HepG2 (cell line): ENCODE data around the gene ANKHD1. TPM values are rescaled to one million over a fixed set of nuclear protein-coding genes. Genes with fewer than 3 reads are reported as not detected.

Experiments used
- ATAC-seq: fragments of 200-7000 bp; cut with Tn5 transposase; 3 replicates; pipeline ENCODE4 v1.9.1; 2020; ENCODE audit warnings: mild to moderate bottlenecking, moderate library complexity
- BruUV-seq: library from RNA; stranded (reverse); fragments of 400-500 nt; replicated peaks from 2 replicates; lab custom pipeline; 2021; lab: Mats Ljungman, UMichigan
- CTCF ChIA-PET: fragments of 300-600 bp; formaldehyde crosslinking; extraction: SDS; loops from one replicate; lab custom pipeline; 2021; ENCODE audit warnings: low total read pairs, inconsistent platforms, low intra/inter-chr PET ratio; lab: Yijun Ruan, JAX
- POLR2A ChIA-PET: fragments of 350-600 bp; sonication (Branson Sonifier 250); formaldehyde crosslinking; loops from one replicate; lab custom pipeline; 2020; ENCODE audit warnings: antibody characterized with exemption, inconsistent platforms; lab: Yijun Ruan, JAX
- DNase-seq: peaks from one replicate; pipeline ENCODE4 v3.0.0-alpha.2; 2015; ENCODE audit warnings: low spot score
- FAIRE-seq: peaks from 3 replicates; lab custom pipeline; 2011; peaks lifted over from hg19 to GRCh38; lab: Jason Lieb, UNC
- H2AFZ ChIP-seq: one replicate; pipeline ENCODE4 v1.6.1; 2011; ENCODE audit warnings: low read length, inconsistent platforms
- H3K27ac ChIP-seq: fragments of 300-600 bp; 3 replicates; pipeline ENCODE4 v1.8.0; 2011; ENCODE audit warnings: mixed run types, mild to moderate bottlenecking, mixed read lengths, low read length, inconsistent platforms; ENCODE audit not compliant: insufficient read depth; ENCODE audit errors: extremely low read length
- H3K27me3 ChIP-seq, 2 experiments: fragments of 200-600 bp in 1 of 2; 2 replicates in 1 of 2; 3 replicates in 1 of 2; pipeline versions ENCODE4 v1.6.0 to v1.8.0; 2011; ENCODE audit warnings: low read length in 2 of 2, mild to moderate bottlenecking in 2 of 2, moderate library complexity in 2 of 2, inconsistent platforms in 1 of 2; ENCODE audit not compliant: insufficient read depth in 2 of 2, control insufficient read depth in 1 of 2
- H3K36me3 ChIP-seq, 2 experiments: fragments of 200-600 bp in 1 of 2; replicated peaks in 1 of 2; 2 replicates in 1 of 2; 3 replicates in 1 of 2; pipeline versions ENCODE4 v1.5.1 to v1.8.0; 2011; ENCODE audit warnings: low read length in 2 of 2, inconsistent platforms in 1 of 2; ENCODE audit not compliant: insufficient read depth in 2 of 2, control insufficient read depth in 1 of 2
- H3K4me1 ChIP-seq: 2 replicates; pipeline ENCODE4 v1.5.1; 2012; ENCODE audit warnings: low read length, inconsistent platforms; ENCODE audit not compliant: insufficient read depth
- H3K4me2 ChIP-seq: 2 replicates; pipeline ENCODE4 v1.6.0; 2011; ENCODE audit warnings: low read depth, low read length, inconsistent platforms
- H3K4me3 ChIP-seq, 3 experiments: fragments of 200-600 bp in 1 of 3; sonication (generic), shearing (Covaris generic) in 1 of 3; replicated peaks in 1 of 3; 2 replicates each; pipeline ENCODE4 v1.5.1; 2011 to 2016; ENCODE audit warnings: low read length in 3 of 3, inconsistent platforms in 2 of 3, low read depth in 2 of 3, mild to moderate bottlenecking in 2 of 3, control low read depth in 1 of 3, mixed read lengths in 1 of 3; ENCODE audit not compliant: insufficient read depth in 1 of 3
- H3K79me2 ChIP-seq: one replicate; pipeline ENCODE4 v1.6.1; 2011; ENCODE audit warnings: low read length, inconsistent platforms; ENCODE audit not compliant: insufficient read depth
- H3K9ac ChIP-seq: 2 replicates; pipeline ENCODE4 v1.6.0; 2011; ENCODE audit warnings: mild to moderate bottlenecking, low read depth, low read length, inconsistent platforms; ENCODE audit not compliant: insufficient read depth
- H3K9me3 ChIP-seq: 2 replicates; pipeline ENCODE4 v1.5.1; 2012; ENCODE audit warnings: mild to moderate bottlenecking, low read length
- H4K20me1 ChIP-seq: 2 replicates; pipeline ENCODE4 v1.6.0; 2011; ENCODE audit warnings: inconsistent platforms, mild to moderate bottlenecking, low read length, moderate library complexity; ENCODE audit not compliant: insufficient read depth
- HNRNPK ChIP-seq: fragments of 200-400 bp; formaldehyde crosslinking; IDR thresholded peaks from 2 replicates; pipeline ENCODE4 v1.6.1; 2018; ENCODE audit warnings: low read length, low read depth, moderate library complexity, mild to moderate bottlenecking; ENCODE audit not compliant: poor library complexity, severe bottlenecking
- KAT7 ChIP-seq: IDR thresholded peaks from 2 replicates; pipeline ENCODE4 v1.6.1; 2018; ENCODE audit warnings: borderline replicate concordance, missing compliant biosample characterization
- PRDM4 ChIP-seq: sonication (generic); formaldehyde crosslinking; IDR thresholded peaks from 2 replicates; pipeline ENCODE4 v1.9.0; 2021; ENCODE audit warnings: missing genetic modification reagents, borderline replicate concordance
- RELA ChIP-seq: sonication (generic); formaldehyde crosslinking; IDR thresholded peaks from 2 replicates; pipeline ENCODE4 v1.4.0; 2020; ENCODE audit warnings: missing genetic modification reagents
- SMYD3 ChIP-seq: sonication (generic); formaldehyde crosslinking; IDR thresholded peaks from 2 replicates; pipeline ENCODE4 v1.8.1; 2023; ENCODE audit warnings: mild to moderate bottlenecking, missing genetic modification reagents
- TFDP1 ChIP-seq: IDR thresholded peaks from 2 replicates; pipeline ENCODE4 v1.6.1; 2016; ENCODE audit warnings: missing compliant biosample characterization, missing genetic modification reagents, borderline replicate concordance
- TOPORS ChIP-seq: sonication (generic); formaldehyde crosslinking; IDR thresholded peaks from 2 replicates; pipeline ENCODE4 v1.8.0; 2023; ENCODE audit warnings: mild to moderate bottlenecking, missing genetic modification reagents
- ZBTB8A ChIP-seq: sonication (generic); formaldehyde crosslinking; IDR thresholded peaks from 2 replicates; pipeline ENCODE4 v1.4.0; 2020; ENCODE audit warnings: mild to moderate bottlenecking, low read depth, missing genetic modification reagents, borderline replicate concordance
- ZNF784 ChIP-seq: sonication (generic); formaldehyde crosslinking; IDR thresholded peaks from 2 replicates; pipeline ENCODE4 v1.5.1; 2020; ENCODE audit warnings: missing genetic modification reagents, mild to moderate bottlenecking, borderline replicate concordance
- ZNF879 ChIP-seq: sonication (generic); formaldehyde crosslinking; IDR thresholded peaks from 2 replicates; pipeline ENCODE4 v1.8.1; 2023; ENCODE audit warnings: missing genetic modification reagents
- WGBS: methylation state at CpG from one replicate; pipeline ENCODE4 v1.1.6; 2017; ENCODE audit warnings: low lambda C conversion rate; 5-methylcytosine and 5-hydroxymethylcytosine counted together
- in situ Hi-C: cut with HindIII; loops from 2 replicates; pipeline ENCODE4 v1.10.0; 2017; ENCODE audit warnings: low pct_unique_long_range_greater_than_20kb; ENCODE audit not compliant: extremely low pct_ligation_motif_present
- intact Hi-C: fragments of 100-400 bp; cut with micrococcal nuclease; formaldehyde crosslinking; loops from one replicate; pipeline ENCODE4 v1.10.0; 2022; ENCODE audit not compliant: unreplicated experiment
- polyA plus RNA-seq, 8 experiments: library from polyadenylated mRNA; depleted of rRNA in 3 of 8; stranded (reverse) in 7 of 8; unstranded in 1 of 8; fragments of >200 nt; fragmentation: Illumina TruSeq in 4 of 8; extraction: Trizol in 4 of 8; gene quantifications; 2 replicates each; pipeline versions ENCODE4 v1.2.1 to v1.2.3, GENCODE V29; 2011 to 2016; ENCODE audit warnings: low read depth in 4 of 8, missing spikeins in 1 of 8, mixed read lengths in 1 of 8; ENCODE audit not compliant: insufficient read depth in 1 of 8
- total RNA-seq, 5 experiments: library from RNA; depleted of rRNA; stranded (reverse); fragments of >200 nt; fragmentation: Illumina TruSeq; extraction: Trizol; gene quantifications; 2 replicates each; pipeline ENCODE4 v1.2.3, GENCODE V29; 2016; ENCODE audit warnings: low read depth in 1 of 5

Gene ANKHD1
- total and polyA plus RNA-seq, 2 of the 13 experiments (the other 11 are each of a cell fraction or from before 2014, with no cell fraction given) = 69.9 to 82.0 TPM

GRCh38 chr5:140563596-140563995, 162.0 kb downstream of the ANKHD1 start:
- in situ Hi-C loops = loop anchor here (5.0 to 10.0 kb wide), 2 partner anchors 69 to 161 kb away; partner anchors contain the start of gene CD14
- POLR2A ChIA-PET = interaction anchor here (0.9 to 1.5 kb wide), 4 partner anchors 17 to 162 kb away, joined by 3 to 11 read pairs (median 6); partner anchors contain the start of genes EIF4EBP3, IK and NDUFA2

More at GRCh38 chr5:140563596-140563995, 162.0 kb downstream of the ANKHD1 start:
- WGBS = 38% methylated on average over 7 of the region's 8 CpGs
- H3K79me2 ChIP-seq = no peaks in the 10 kb centered on the region
- peak; percentile 8; the same call in 2 of the 3 replicates for ATAC-seq
- no peak for TF ChIP-seq SMYD3
- no peak for TF ChIP-seq PRDM4 (CRISPR knock-in tag)
- no peak for TF ChIP-seq ZNF784 (CRISPR knock-in tag)
- TF ChIP-seq ZBTB8A (CRISPR knock-in tag) = no peak
- no peak for TF ChIP-seq KAT7 (CRISPR knock-in tag)
- no peak for TF ChIP-seq ZNF879
- no peak for TF ChIP-seq HNRNPK
- no peak for TF ChIP-seq RELA
- no peak for TF ChIP-seq TFDP1 (CRISPR knock-in tag)
- TF ChIP-seq TOPORS = no peak
- FAIRE-seq = no peak
- no peak overlapping the region for H3K27ac ChIP-seq
- H3K36me3 ChIP-seq = no peaks in the 10 kb centered on the region
- CTCF ChIA-PET = no interaction called here
- no peaks in the 10 kb centered on the region for H4K20me1 ChIP-seq
- peaks cover 0 to 5% of the 10 kb centered on the region in 2 experiments; a peak in 1 of 5 replicates for H3K27me3 ChIP-seq
- BruUV-seq = no TSS peak
- H3K9ac ChIP-seq = peak overlapping the region; percentile 19; the same call in 1 of the 2 replicates
- intact Hi-C loops = no loop called here
- peaks cover 18% of the 10 kb centered on the region for H3K4me1 ChIP-seq
- no peaks in the 10 kb centered on the region for H3K9me3 ChIP-seq
- peak overlapping the region; percentile 43 to 70 (median 46); a peak in 5 of 6 replicates for H3K4me3 ChIP-seq
- DNase-seq = no peak
- H2AFZ ChIP-seq = peak overlapping the region; percentile 48
- H3K4me2 ChIP-seq = peak overlapping the region; percentile 90
